Measurements from ENCODE around the gene MED13L. TPM values are rescaled to one million over a fixed set of nuclear protein-coding genes. Genes with fewer than 3 reads are reported as not detected.

MED13L gene
- total RNA-seq, 1 donor from 2014 or later: 179 TPM

DNA sequence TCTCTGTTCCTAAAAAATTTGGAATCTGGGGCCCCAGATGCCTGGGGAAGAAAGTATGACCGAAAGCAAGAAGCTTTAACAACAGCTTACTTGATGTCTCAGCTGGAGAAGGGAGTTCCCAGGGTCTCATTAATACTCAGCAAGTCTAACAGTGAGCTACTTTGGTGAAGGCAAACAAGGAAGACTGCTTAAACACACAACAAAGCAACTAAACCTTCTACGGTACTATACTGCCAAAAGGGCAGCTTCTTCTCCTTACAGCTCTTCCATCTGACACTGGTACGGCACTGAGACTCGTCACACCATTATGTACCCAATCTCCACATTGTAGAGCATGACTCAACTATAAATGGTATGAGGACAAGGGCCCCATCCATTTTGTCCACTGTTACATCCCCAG, 213.0 kb downstream of the MED13L start:
- Histone ChIP-seq H3K4me3 (ENCODE audit: low read length in 3 of 3) (no peak overlapping the region), H3K36me3 (ENCODE audit: control insufficient read depth in 3 of 3, insufficient read depth in 3 of 3, low read length in 3 of 3) (no peaks in the 10 kb centered on the region), H3K9me3 (ENCODE audit: control insufficient read depth in 3 of 3, low read length in 3 of 3) (no peaks in the 10 kb centered on the region), H3K27me3 (ENCODE audit: control insufficient read depth in 3 of 3, insufficient read depth in 3 of 3, low read length in 3 of 3) (no peaks in the 10 kb centered on the region), H3K9ac (ENCODE audit: low read depth in 1 of 3, low read length in 3 of 3) (no peak overlapping the region), H3K27ac (ENCODE audit: low read depth, low read length) (no peak overlapping the region), H3K4me1 (ENCODE audit: control insufficient read depth in 3 of 3, insufficient read depth in 3 of 3, low read length in 3 of 3) (peaks cover 26 to 51% (median 32%) of the 10 kb centered on the region in 3 donors)

DNA sequence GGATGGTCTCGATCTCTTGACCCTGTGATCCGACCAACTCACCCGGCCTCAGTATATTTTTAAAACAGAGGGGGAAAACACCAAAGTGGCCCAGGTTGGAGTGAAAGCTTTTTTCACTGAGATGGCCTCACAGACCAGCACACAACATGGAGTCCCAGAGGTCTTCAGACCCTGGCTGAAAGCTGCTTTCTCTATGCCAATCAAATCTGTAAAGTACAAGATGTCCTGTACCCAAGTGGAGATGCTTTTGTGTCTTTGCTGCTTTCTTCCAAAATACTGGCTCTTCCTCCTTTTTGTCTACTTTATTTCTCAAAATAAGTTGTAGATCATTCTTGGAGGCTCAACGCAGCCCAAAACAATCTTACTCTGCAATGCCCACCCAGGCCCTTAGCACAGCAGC, 214.8 kb downstream of the MED13L start:
- Histone ChIP-seq H3K9me3 (ENCODE audit: control insufficient read depth in 3 of 3, low read length in 3 of 3) (no peaks in the 10 kb centered on the region), H3K4me3 (ENCODE audit: low read length in 3 of 3) (no peak overlapping the region), H3K27me3 (ENCODE audit: control insufficient read depth in 3 of 3, insufficient read depth in 3 of 3, low read length in 3 of 3) (no peaks in the 10 kb centered on the region), H3K27ac (ENCODE audit: low read depth, low read length) (no peak overlapping the region), H3K4me1 (ENCODE audit: control insufficient read depth in 3 of 3, insufficient read depth in 3 of 3, low read length in 3 of 3) (peaks cover 16 to 42% (median 28%) of the 10 kb centered on the region in 3 donors), H3K36me3 (ENCODE audit: control insufficient read depth in 3 of 3, insufficient read depth in 3 of 3, low read length in 3 of 3) (no peaks in the 10 kb centered on the region), H3K9ac (ENCODE audit: low read depth in 1 of 3, low read length in 3 of 3) (no peak overlapping the region)

DNA sequence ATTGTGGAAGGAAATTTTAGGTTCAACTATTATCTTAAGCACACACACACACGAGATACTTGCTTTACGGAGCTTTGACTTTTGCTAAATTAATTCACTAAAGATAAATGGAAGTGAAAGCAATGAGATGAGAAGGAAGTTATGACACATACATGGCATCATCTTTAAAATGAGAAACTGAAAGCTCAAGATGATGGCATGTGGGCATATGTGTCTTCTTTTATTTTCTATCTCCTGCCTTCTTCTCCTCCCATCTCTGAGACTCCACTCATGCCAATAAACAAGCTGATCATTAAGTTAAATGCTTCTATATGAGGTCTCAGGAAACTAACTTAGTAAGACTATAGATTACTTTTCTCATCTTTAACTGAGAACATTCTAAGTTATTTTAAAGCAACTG, 216.7 kb downstream of the MED13L start:
- Histone ChIP-seq H3K9me3 (ENCODE audit: control insufficient read depth in 3 of 3, low read length in 3 of 3) (no peaks in the 10 kb centered on the region), H3K4me1 (ENCODE audit: control insufficient read depth in 3 of 3, insufficient read depth in 3 of 3, low read length in 3 of 3) (peaks cover 8 to 35% (median 21%) of the 10 kb centered on the region in 3 donors), H3K27me3 (ENCODE audit: control insufficient read depth in 3 of 3, insufficient read depth in 3 of 3, low read length in 3 of 3) (no peaks in the 10 kb centered on the region), H3K9ac (ENCODE audit: low read depth in 1 of 3, low read length in 3 of 3) (no peak overlapping the region), H3K4me3 (ENCODE audit: low read length in 3 of 3) (no peak overlapping the region), H3K27ac (ENCODE audit: low read depth, low read length) (no peak overlapping the region), H3K36me3 (ENCODE audit: control insufficient read depth in 3 of 3, insufficient read depth in 3 of 3, low read length in 3 of 3) (no peaks in the 10 kb centered on the region)

- H3K27me3 ChIP-seq (ENCODE audit: control insufficient read depth in 3 of 3, insufficient read depth in 3 of 3, low read length in 3 of 3): no peaks in the 10 kb centered on the region
- no peak overlapping the region for H3K9ac ChIP-seq (ENCODE audit: low read depth in 1 of 3, low read length in 3 of 3)
- H3K4me1 ChIP-seq (ENCODE audit: control insufficient read depth in 3 of 3, insufficient read depth in 3 of 3, low read length in 3 of 3): peaks cover 4 to 31% (median 18%) of the 10 kb centered on the region in 3 donors
- no peak overlapping the region for H3K27ac ChIP-seq (ENCODE audit: low read depth, low read length)
- H3K9me3 ChIP-seq (ENCODE audit: control insufficient read depth in 3 of 3, low read length in 3 of 3): no peaks in the 10 kb centered on the region
- H3K36me3 ChIP-seq (ENCODE audit: control insufficient read depth in 3 of 3, insufficient read depth in 3 of 3, low read length in 3 of 3): no peaks in the 10 kb centered on the region
- no peak overlapping the region for H3K4me3 ChIP-seq (ENCODE audit: low read length in 3 of 3)
Observed at GRCh38 chr12:116059904-116060303, 217.6 kb downstream of the MED13L start.

DNA sequence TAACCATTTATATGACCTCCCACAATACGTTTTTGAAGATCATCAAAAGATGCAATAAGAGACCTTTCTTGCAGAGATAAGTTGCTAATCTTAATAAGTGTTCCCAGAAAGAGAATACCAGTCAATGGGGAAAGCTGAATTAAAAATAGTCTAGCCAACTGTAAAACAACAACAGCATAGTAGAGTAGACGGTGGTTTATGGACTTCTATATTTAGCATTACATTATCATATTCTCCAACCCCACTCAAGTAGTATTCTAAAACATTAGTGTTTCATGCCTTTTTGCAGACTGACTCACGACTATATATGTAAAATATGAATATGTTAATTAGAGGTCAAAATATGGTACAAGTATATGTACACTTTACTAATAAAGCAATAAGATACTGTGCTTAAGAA, 218.9 kb downstream of the MED13L start:
- Histone ChIP-seq H3K4me3 (ENCODE audit: low read length in 3 of 3) (no peak overlapping the region), H3K9ac (ENCODE audit: low read depth in 1 of 3, low read length in 3 of 3) (no peak overlapping the region), H3K27me3 (ENCODE audit: control insufficient read depth in 3 of 3, insufficient read depth in 3 of 3, low read length in 3 of 3) (no peaks in the 10 kb centered on the region), H3K4me1 (ENCODE audit: control insufficient read depth in 3 of 3, insufficient read depth in 3 of 3, low read length in 3 of 3) (peaks cover 8 to 26% (median 22%) of the 10 kb centered on the region in 3 donors), H3K27ac (ENCODE audit: low read depth, low read length) (no peak overlapping the region), H3K9me3 (ENCODE audit: control insufficient read depth in 3 of 3, low read length in 3 of 3) (no peaks in the 10 kb centered on the region), H3K36me3 (ENCODE audit: control insufficient read depth in 3 of 3, insufficient read depth in 3 of 3, low read length in 3 of 3) (no peaks in the 10 kb centered on the region)

- Histone ChIP-seq H3K27ac (ENCODE audit: low read depth, low read length) (no peak overlapping the region), H3K36me3 (ENCODE audit: control insufficient read depth in 3 of 3, insufficient read depth in 3 of 3, low read length in 3 of 3) (no peaks in the 10 kb centered on the region), H3K4me1 (ENCODE audit: control insufficient read depth in 3 of 3, insufficient read depth in 3 of 3, low read length in 3 of 3) (peaks cover 8 to 18% (median 17%) of the 10 kb centered on the region in 3 donors), H3K9ac (ENCODE audit: low read depth in 1 of 3, low read length in 3 of 3) (no peak overlapping the region), H3K27me3 (ENCODE audit: control insufficient read depth in 3 of 3, insufficient read depth in 3 of 3, low read length in 3 of 3) (no peaks in the 10 kb centered on the region), H3K4me3 (ENCODE audit: low read length in 3 of 3) (no peak overlapping the region), H3K9me3 (ENCODE audit: control insufficient read depth in 3 of 3, low read length in 3 of 3) (no peaks in the 10 kb centered on the region)
Observed at GRCh38 chr12:116057356-116057755, 220.1 kb downstream of the MED13L start.

DNA sequence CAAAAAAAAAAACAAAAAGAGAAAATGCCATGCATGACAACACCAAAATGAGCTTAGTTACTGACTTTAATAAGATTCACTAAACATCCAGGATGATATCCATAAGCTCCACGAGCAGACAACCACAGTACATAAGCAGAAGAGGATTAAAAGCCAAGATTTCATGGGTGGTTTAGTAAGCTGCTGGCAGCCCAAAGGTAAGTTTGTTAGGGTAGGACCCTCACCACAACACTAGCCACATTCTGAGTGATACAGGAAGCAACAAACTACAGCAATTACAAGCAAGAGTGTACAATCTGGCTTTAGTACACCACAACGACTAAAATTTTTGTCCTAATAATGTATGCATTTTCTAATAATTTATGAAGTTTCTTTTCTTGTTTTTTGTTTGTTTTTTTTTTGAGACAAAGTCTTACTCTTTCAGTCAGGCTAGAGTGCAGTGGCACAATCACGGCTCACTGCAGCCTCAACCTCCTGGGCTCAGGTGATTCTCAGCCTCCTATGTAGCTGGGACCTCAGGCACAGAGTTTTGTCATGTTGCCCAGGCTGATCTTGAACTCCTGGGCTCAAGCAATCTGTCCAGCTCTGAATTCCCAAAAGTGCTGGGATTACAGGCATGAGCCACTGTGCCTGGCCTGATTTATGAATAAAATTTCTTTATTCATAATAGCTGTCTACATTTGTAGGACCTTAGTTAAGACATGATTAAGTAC, 221.4 kb downstream of the MED13L start:
- H3K9me3 ChIP-seq (ENCODE audit: control insufficient read depth in 3 of 3, low read length in 3 of 3): no peaks in the 10 kb centered on the region
- no peaks in the 10 kb centered on the region for H3K36me3 ChIP-seq (ENCODE audit: control insufficient read depth in 3 of 3, insufficient read depth in 3 of 3, low read length in 3 of 3)
- H3K27me3 ChIP-seq (ENCODE audit: control insufficient read depth in 3 of 3, insufficient read depth in 3 of 3, low read length in 3 of 3): no peaks in the 10 kb centered on the region
- H3K4me1 ChIP-seq (ENCODE audit: control insufficient read depth in 3 of 3, insufficient read depth in 3 of 3, low read length in 3 of 3): peaks cover 15 to 22% (median 17%) of the 10 kb centered on the region in 3 donors
- no peak overlapping the region for H3K4me3 ChIP-seq (ENCODE audit: low read length in 3 of 3)
- H3K9ac ChIP-seq (ENCODE audit: low read depth in 1 of 3, low read length in 3 of 3): no peak overlapping the region
- no peak overlapping the region for H3K27ac ChIP-seq (ENCODE audit: low read depth, low read length)

DNA sequence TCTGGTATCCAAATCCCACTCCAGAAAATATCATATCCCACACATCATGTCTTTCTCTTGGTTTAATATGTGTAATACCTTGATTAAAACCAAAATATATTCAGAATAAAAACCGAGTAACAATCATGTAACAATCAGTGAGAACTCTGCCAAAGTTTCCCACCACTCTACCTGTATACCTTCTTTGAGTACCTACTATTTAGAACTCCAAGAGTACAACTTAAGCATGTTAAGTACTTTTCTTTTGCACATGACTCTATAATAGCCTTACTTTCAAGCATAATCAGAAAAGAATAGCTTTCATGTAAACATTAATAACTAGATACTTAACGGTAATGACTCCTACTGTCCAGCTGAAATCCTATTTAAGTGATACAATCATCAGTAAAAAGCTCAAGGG, 223.2 kb downstream of the MED13L start:
- H3K27ac ChIP-seq (ENCODE audit: low read depth, low read length): no peak overlapping the region
- no peaks in the 10 kb centered on the region for H3K9me3 ChIP-seq (ENCODE audit: control insufficient read depth in 3 of 3, low read length in 3 of 3)
- H3K4me3 ChIP-seq (ENCODE audit: low read length in 3 of 3): no peak overlapping the region
- no peaks in the 10 kb centered on the region for H3K36me3 ChIP-seq (ENCODE audit: control insufficient read depth in 3 of 3, insufficient read depth in 3 of 3, low read length in 3 of 3)
- peaks cover 28 to 33% (median 28%) of the 10 kb centered on the region in 3 donors for H3K4me1 ChIP-seq (ENCODE audit: control insufficient read depth in 3 of 3, insufficient read depth in 3 of 3, low read length in 3 of 3)
- no peak overlapping the region for H3K9ac ChIP-seq (ENCODE audit: low read depth in 1 of 3, low read length in 3 of 3)
- H3K27me3 ChIP-seq (ENCODE audit: control insufficient read depth in 3 of 3, insufficient read depth in 3 of 3, low read length in 3 of 3): no peaks in the 10 kb centered on the region

GRCh38 chr12:116053479-116054200, 223.9 kb downstream of the MED13L start:
- no peak overlapping the region for H3K4me3 ChIP-seq (ENCODE audit: low read length in 3 of 3)
- H3K4me1 ChIP-seq (ENCODE audit: control insufficient read depth in 3 of 3, insufficient read depth in 3 of 3, low read length in 3 of 3): peaks cover 29 to 37% (median 34%) of the 10 kb centered on the region in 3 donors
- H3K9me3 ChIP-seq (ENCODE audit: control insufficient read depth in 3 of 3, low read length in 3 of 3): no peaks in the 10 kb centered on the region
- H3K27me3 ChIP-seq (ENCODE audit: control insufficient read depth in 3 of 3, insufficient read depth in 3 of 3, low read length in 3 of 3): no peaks in the 10 kb centered on the region
- H3K9ac ChIP-seq (ENCODE audit: low read depth in 1 of 3, low read length in 3 of 3): no peak overlapping the region
- peak overlapping the region; percentile 1 for H3K27ac ChIP-seq (ENCODE audit: low read depth, low read length)
- H3K36me3 ChIP-seq (ENCODE audit: control insufficient read depth in 3 of 3, insufficient read depth in 3 of 3, low read length in 3 of 3): no peaks in the 10 kb centered on the region

DNA sequence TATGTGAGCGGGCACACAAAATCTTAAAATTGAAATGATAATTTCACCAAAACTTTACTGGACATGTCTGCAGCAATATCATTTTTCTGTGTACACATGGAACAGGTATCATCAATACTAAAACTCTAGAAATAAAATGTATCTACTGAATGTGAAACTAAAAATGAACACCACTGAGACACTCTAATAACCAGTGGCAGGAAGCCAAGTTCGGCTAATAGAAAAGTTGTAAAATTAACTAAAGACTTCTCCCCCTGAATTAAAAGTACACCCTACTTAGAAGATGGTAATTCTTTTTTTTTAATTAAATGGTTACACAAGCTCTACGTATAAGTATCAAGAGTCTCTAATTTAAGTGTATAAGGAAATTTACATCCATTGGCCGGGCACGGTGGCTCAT, 227.2 kb downstream of the MED13L start:
- Histone ChIP-seq H3K27ac (ENCODE audit: low read depth, low read length) (no peak overlapping the region), H3K4me1 (ENCODE audit: control insufficient read depth in 3 of 3, insufficient read depth in 3 of 3, low read length in 3 of 3) (peaks cover 30 to 42% (median 35%) of the 10 kb centered on the region in 3 donors)

More for the DNA sequence above, 227.2 kb downstream of the MED13L start:
- Histone ChIP-seq H3K9me3 (ENCODE audit: control insufficient read depth in 3 of 3, low read length in 3 of 3) (no peaks in the 10 kb centered on the region), H3K9ac (ENCODE audit: low read depth in 1 of 3, low read length in 3 of 3) (no peak overlapping the region), H3K4me3 (ENCODE audit: low read length in 3 of 3) (peak overlapping the region in 1 of 3 donors; percentile 18), H3K27me3 (ENCODE audit: control insufficient read depth in 3 of 3, insufficient read depth in 3 of 3, low read length in 3 of 3) (no peaks in the 10 kb centered on the region), H3K36me3 (ENCODE audit: control insufficient read depth in 3 of 3, insufficient read depth in 3 of 3, low read length in 3 of 3) (no peaks in the 10 kb centered on the region)

Data from skeletal muscle tissue (tissue), 4 donors.